Fibroblast of the aortic adventitia (primary cell): ENCODE measurements around the gene GRIK2. TPM values are rescaled to one million over a fixed set of nuclear protein-coding genes. Genes with fewer than 3 reads are reported as not detected.

Source experiments
- DNase-seq: peaks from one replicate; pipeline ENCODE4 v3.0.0-alpha.2; 2010; ENCODE audit warnings: low read depth
- H3K4me3 ChIP-seq: 2 replicates; pipeline ENCODE4 v1.5.1; 2011; ENCODE audit warnings: low read depth, mild to moderate bottlenecking, control low read depth, low read length, moderate library complexity
- CTCF ChIP-seq: IDR thresholded peaks from 2 replicates; pipeline ENCODE4 v1.5.1; 2011; ENCODE audit warnings: mild to moderate bottlenecking, low read length, control low read depth, inconsistent platforms; ENCODE audit not compliant: insufficient read depth
- total RNA-seq: library from RNA; depleted of rRNA; stranded (reverse); fragments of >200 nt; gene quantifications from 2 replicates; pipeline ENCODE4 v1.2.3, GENCODE V29; 2012; ENCODE audit warnings: low replicate concordance

GRIK2 gene
- total RNA-seq, 1 donor, result 8.9 TPM

GRCh38 chr6:101907356-101908217 is 514.1 kb downstream of the GRIK2 start:
- H3K4me3 ChIP-seq, result no peak overlapping the region
- no peak for DNase-seq
- TF ChIP-seq CTCF, result no peak

GRCh38 chr6:101909366-101909765 is 515.9 kb downstream of the GRIK2 start:
- no peak overlapping the region for H3K4me3 ChIP-seq
- peak; percentile 16 for DNase-seq
- no peak for TF ChIP-seq CTCF

GRCh38 chr6:101912311-101912710 is 518.8 kb downstream of the GRIK2 start:
- no peak for TF ChIP-seq CTCF
- no peak for DNase-seq
- H3K4me3 ChIP-seq, result no peak overlapping the region

- no peak for TF ChIP-seq CTCF
- DNase-seq, result no peak
Observed at GRCh38 chr6:101918471-101918870, 525.0 kb downstream of the GRIK2 start.

GRCh38 chr6:101921829-101922450 is 528.4 kb downstream of the GRIK2 start:
- no peak overlapping the region for H3K4me3 ChIP-seq
- DNase-seq, result no peak
- TF ChIP-seq CTCF, result no peak

More at GRCh38 chr6:101918471-101918870, 525.0 kb downstream of the GRIK2 start:
- H3K4me3 ChIP-seq, result no peak overlapping the region

GRCh38 chr6:101926149-101926925 is 532.8 kb downstream of the GRIK2 start:
- TF ChIP-seq CTCF, result no peak
- peak; percentile 8 for DNase-seq
- H3K4me3 ChIP-seq, result no peak overlapping the region
